GM19035 (cell line): ENCODE results near the gene ERBB3.
"Not testable (repeated sequence)": the region's sequence is repeated elsewhere in the genome, so short reads cannot be mapped to it uniquely, and the experiment has no call there.

ENCODE experiments used
- ATAC-seq: cut with Tn5 transposase; IDR thresholded peaks from one replicate; pipeline ENCODE4 v1.9.1; 2021; ENCODE audit not compliant: unreplicated experiment

Gene ERBB3

GRCh38 chr12:56079723-56080555 is at the start of gene ERBB3:
Gene ERBB3 (plus strand): TSS chr12:56080165. CDS start chr12:56080301, 136 bp downstream.
- no peak for ATAC-seq

GRCh38 chr12:56031987-56032386 is 48.0 kb upstream of the ERBB3 start:
- no peak for ATAC-seq

GRCh38 chr12:56034586-56035332 is 45.2 kb upstream of the ERBB3 start:
- ATAC-seq: no peak

GRCh38 chr12:56037161-56037560 is 42.8 kb upstream of the ERBB3 start:
- ATAC-seq: no peak

GRCh38 chr12:56038022-56038655 is 41.8 kb upstream of the ERBB3 start:
- ATAC-seq: no peak

- ATAC-seq: no peak
Measured at GRCh38 chr12:56040151-56040550, 39.8 kb upstream of the ERBB3 start.

GRCh38 chr12:56040963-56041551 is 38.9 kb upstream of the ERBB3 start:
- ATAC-seq: no peak

GRCh38 chr12:56041552-56042429 is 38.2 kb upstream of the ERBB3 start, which contains the start of gene RPS26:
Gene RPS26 (plus strand): TSS chr12:56041918. CDS start chr12:56042167, 249 bp downstream.
- ATAC-seq: peak; percentile 94

- ATAC-seq: not testable (repeated sequence)
Measured at GRCh38 chr12:56042430-56042813, 37.5 kb upstream of the ERBB3 start.

- ATAC-seq: no peak
Measured at GRCh38 chr12:56042843-56043242, 37.1 kb upstream of the ERBB3 start.

- ATAC-seq: no peak
Measured at GRCh38 chr12:56046027-56046780, 33.8 kb upstream of the ERBB3 start.

GRCh38 chr12:56053407-56053893 is 26.5 kb upstream of the ERBB3 start:
- ATAC-seq: no peak

- not testable (repeated sequence) for ATAC-seq
Measured at GRCh38 chr12:56059964-56060363, 20.0 kb upstream of the ERBB3 start.

- ATAC-seq: no peak
Measured at GRCh38 chr12:56061982-56062381, 18.0 kb upstream of the ERBB3 start.

GRCh38 chr12:56062996-56063395 is 17.0 kb upstream of the ERBB3 start:
- ATAC-seq: no peak

GRCh38 chr12:56071648-56072047 is 8.3 kb upstream of the ERBB3 start:
- ATAC-seq: no peak

GRCh38 chr12:56074396-56074795 is 5.6 kb upstream of the ERBB3 start:
- ATAC-seq: no peak

GRCh38 chr12:56077966-56078365 is 2.0 kb upstream of the ERBB3 start:
- not testable (repeated sequence) for ATAC-seq

GRCh38 chr12:56078427-56078826 is 1.5 kb upstream of the ERBB3 start:
- ATAC-seq: no peak
